ENCODE data around the gene ARHGEF10L. TPM values are rescaled to one million over a fixed set of nuclear protein-coding genes. Genes with fewer than 3 reads are reported as not detected.
A peak's percentile ranks its signal among the peaks of the same experiment; 100 is the strongest.

Gene ARHGEF10L
- total RNA-seq, 1 experiment from 2014 or later: 3.8 TPM

DNA sequence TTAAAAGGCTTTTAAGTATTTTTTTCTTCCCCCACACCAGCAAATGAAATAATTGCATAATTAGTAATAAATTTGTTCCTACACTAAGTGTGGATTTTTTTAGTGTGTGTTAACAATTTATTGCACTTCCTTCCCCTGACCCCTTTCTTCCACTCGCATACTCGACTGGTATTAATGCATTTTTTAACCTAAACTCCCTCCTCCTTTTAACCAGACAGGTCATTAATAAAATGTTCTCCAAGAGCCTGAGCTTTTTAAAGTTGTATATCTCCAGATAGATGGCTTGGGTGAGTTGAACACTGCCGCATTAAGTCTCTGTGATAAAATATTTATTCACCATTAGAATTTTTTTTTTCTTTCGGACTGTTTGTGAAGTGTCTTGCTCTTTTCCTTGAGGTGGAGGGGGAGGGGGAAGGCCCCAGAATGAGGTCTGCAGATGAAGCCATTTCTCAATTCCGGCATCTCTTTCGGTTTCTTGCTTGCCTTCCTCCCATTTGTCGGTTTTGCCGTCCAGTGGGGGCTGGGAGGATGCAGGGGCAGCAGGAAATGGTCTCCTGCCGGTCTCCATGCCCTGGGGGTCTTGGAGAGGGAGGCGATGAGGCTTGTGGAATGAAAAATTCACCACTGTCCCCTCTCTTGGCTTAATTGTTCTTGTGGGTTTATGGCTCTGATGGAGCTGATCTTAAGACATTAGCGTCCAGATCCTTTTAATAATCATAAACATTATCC is 151.6 kb downstream of the ARHGEF10L start:
- DNase-seq (ENCODE audit: extremely low read depth, low read depth): no peak

DNA sequence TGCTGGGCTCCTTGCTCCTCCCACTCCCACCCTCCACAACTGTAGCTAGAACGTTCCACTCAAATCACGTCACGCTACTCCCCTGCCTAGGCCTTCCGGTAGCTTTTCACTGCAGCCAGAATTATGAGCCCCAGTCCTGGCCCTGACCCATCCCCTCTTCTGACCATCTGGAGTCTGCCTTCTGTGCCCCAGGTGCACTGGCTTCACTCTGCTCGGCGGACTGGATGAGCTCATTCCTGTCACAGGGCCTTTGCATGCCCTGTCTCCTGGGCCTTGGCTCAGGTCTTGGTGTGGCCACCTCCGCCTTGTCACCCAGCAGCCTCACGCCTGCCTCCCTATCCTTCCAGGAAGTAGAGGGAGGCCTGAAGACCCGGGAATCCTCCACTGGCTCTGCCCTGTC is 153.1 kb downstream of the ARHGEF10L start:
- DNase-seq (ENCODE audit: extremely low read depth, low read depth): no peak

DNA sequence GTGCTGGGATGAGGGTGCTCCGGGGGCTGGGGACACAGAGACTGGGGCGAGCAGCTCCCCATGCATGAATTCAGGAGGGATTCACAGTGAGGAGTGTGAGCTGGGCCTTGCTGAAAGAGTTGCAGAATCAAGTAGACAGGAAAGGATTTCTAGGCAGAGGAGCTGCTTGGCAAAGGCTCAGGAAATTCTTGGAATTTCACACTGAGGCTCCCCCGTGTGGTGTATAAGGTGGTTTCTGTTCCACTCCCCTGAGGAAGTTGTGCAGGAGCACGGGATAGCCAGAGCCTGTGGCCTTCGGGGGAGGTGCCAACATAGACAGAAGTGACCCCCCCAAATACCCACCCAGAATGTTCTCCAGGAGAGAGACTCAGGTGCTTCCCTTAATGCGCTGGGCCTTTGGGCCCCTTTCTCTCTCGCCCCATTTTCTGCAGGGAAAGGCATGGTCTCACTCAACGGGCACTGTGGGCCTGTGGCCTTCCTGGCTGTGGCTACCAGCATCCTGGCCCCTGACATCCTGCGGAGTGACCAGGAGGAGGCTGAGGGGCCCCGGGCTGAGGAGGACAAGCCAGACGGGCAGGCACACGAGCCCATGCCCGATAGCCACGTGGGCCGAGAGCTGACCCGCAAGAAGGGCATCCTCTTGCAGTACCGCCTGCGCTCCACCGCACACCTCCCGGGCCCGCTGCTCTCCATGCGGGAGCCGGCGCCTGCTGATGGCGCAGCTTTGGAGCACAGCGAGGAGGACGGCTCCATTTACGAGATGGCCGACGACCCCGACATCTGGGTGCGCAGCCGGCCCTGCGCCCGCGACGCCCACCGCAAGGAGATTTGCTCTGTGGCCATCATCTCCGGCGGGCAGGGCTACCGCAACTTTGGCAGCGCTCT is 157.2 kb downstream of the ARHGEF10L start:
- DNase-seq (ENCODE audit: extremely low read depth, low read depth): peak; percentile 30

DNA sequence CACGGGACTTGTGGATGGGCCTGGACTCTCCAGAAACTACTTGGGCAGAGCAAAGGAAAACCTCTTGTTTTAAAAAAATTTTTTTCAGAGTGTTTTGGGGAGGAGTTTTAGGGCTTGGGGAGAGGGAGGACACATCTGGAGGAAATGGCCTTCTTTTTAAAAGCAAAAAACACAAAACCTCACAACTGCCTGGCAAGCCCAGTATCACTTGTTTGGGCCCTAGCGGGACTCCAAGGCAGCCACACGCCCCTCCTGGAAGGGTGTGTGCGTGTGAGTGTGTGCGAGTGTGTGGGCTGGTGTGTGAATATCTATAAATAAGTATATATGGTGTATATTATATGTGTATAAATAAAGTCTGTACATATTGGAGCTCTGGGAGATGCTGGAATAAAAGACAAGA is 158.0 kb downstream of the ARHGEF10L start:
- no peak for DNase-seq (ENCODE audit: extremely low read depth, low read depth)

DNA sequence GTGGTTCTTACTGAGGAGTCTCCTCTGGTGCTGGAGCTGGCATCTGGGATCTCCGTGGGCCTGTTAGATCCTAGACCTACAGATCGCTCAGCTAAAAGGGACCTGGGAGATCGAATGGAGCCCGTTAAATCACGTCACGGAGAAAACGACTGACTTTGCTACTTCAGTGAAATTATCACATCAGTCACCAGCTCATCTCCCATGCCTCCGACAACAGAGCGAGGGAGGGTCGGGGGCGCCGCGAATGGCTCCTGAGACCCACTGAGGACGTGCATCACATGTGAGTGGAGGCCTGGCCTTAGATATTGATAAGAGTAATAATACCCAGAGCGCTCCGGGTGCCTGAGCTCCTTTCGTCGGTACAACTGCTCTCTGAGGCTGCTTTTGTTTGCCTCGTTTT is 160.1 kb downstream of the ARHGEF10L start:
- no peak for DNase-seq (ENCODE audit: extremely low read depth, low read depth)

DNA sequence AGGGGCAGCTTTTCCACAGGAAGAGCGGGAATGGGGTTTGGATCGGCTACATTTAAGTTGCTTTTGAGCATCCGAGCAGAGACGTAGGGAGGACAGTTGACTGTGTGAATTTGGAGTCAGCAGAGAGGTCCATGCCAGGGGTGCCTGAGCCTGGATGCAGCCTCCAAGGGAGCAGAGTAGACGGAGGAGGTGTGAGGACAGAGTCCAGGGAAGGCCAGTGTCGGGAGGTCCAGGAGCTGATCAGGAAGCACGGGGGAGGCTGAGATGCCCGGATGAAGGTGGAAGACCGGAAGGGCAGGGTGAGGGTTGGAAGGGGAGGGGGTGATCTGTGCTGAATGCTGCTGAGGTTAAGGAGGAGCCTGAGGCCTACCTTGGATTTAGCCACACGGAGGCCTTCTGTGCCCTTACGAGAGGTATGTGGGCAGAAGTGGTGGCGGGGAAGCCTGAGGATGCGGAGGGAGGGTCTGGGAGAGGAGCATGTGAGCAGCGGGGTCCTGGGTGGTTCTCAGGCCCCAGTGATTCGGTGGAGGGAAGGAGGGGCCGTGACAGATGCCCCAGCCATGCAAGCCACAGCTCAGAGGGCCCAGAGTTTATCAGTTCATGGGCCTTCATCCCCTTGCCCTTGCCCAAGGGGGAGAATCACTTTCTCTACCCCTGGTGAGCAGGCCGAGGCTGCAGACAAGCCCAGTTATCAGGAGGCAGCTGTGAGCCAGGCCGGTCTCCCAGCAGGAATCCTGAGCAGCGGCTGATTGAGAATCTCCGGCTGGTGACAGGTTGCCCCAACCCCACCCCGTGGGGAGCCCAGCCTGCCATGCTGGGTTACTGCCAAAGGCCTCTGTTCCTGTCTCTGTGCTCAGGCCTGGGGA is 161.7 kb downstream of the ARHGEF10L start:
- no peak for DNase-seq (ENCODE audit: extremely low read depth, low read depth)

DNA sequence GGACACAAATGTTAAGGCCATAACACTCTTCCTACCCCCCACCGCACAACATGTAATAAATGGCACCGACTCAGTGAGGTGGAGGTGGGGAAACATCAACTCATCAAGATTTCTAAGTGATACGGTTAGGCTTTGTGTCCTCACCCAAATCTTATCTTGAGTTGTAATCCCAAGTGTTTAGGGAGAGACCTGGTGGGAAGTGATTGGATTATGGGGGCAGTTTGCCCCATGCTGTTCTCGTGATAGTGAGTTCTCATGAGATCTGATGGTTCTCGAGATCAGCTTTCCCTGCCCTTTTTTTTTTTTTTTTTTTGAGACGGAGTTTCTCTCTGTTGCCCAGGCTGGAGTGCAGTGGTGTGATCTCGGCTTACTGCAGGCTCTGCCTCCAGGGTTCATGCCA is 164.7 kb downstream of the ARHGEF10L start:
- no peak for DNase-seq (ENCODE audit: extremely low read depth, low read depth)

DNA sequence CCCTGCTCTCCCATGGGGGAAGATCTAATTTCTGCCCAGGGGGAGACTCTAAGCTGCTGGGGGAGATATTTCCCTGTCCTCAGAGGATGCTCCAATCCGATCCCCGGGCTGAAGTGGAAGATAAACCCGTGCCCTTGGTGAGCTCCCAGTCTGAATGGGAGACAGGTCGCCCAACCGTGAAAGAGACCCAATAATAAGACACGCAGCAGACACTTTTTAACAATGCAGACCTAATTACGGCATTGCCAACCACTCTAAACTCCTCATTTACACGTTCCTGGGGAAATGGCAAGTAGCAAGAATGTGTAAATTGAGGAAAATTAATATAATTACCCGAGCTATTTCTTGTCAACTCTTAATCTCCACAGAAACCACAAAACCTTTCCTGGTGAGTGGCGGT is 166.9 kb downstream of the ARHGEF10L start:
- DNase-seq (ENCODE audit: extremely low read depth, low read depth): no peak

DNA sequence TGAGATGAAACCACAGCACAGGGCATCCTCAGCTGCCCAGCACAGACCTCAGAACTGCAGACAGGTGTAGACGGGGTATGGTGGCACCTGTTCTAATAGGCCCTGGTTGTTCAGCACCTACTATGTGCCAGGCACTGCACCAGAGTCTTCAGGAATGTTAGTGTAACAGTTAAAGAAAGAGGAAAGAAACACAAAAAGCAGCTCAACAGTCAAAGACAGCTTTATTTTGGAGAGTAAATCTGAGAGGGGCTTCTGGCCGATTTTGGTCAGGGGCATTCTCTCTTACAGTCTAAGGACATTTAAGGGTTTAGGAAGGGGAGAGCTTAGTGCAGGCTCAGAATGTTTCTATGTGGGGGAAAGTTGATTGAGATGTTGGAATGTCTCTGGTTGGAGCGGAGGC is 170.5 kb downstream of the ARHGEF10L start:
- no peak for DNase-seq (ENCODE audit: extremely low read depth, low read depth)

DNA sequence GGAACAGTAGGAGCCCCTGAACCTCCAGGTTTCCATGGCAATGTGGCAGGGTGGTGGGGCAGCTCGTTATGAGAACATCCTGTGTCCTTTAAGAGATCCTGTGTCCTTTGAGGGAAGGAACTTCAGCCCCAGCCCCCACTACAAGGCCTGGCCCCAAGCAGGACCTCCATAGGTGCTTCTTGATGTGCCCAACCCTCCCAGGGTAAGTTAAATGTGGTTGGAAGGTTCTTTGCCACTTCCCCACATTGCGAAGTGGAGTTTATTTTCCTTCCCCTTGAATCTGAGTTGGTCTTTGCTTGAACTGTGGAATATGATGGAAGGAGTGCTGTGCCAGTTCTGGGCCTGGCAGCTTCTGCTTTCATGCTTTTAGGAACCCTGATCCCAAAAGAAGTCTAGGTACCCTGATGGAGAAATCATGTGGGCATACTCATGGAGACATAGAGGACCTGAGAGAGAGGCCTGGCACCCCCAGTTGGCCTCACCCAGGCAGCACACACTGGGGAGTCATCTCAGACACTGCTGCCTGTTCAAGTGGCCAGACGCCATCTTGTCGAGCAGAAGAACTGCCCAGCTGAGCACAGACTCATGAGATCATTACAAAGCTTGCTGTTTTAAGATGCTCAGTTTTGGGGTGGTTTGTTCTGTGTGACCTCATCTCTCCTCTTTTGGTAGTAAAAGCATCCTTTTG is 171.5 kb downstream of the ARHGEF10L start:
- DNase-seq (ENCODE audit: extremely low read depth, low read depth): no peak

DNA sequence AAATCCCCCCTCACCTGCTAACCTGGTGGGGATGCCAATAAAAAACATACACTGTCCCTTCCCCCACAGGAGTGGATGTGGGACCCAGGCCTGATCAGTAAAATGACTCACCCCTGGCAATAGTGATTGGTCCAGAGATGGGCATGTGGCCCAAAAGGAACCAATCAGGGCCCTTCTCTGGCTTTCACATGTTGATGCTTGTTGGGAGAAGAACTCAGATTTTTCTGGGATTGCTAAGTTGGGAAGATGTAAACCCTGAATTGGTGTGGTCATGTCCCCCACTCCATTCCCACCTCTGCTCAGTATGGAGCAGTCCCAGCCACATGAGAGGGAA is 172.0 kb downstream of the ARHGEF10L start:
- no peak for DNase-seq (ENCODE audit: extremely low read depth, low read depth)

DNA sequence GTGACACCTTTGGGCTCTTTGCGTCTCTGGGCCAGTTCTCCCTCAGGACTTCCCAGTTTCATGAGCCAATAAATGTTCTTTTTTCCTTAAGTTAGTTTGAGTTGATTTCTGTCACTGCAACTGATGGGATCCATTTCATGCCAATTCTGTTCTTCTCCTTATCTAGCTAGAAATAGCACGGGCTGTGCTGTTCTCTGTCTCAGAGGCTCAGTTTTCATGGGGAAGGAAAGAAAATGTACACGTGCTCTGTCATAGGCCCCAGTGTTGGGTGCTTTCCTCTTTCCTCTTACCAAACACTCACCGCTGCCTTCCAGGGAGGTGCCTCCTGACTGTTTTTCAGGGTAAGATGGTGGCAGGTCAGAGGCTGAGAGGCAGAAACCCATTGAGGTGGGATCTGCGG is 172.4 kb downstream of the ARHGEF10L start:
- no peak for DNase-seq (ENCODE audit: extremely low read depth, low read depth)

DNA sequence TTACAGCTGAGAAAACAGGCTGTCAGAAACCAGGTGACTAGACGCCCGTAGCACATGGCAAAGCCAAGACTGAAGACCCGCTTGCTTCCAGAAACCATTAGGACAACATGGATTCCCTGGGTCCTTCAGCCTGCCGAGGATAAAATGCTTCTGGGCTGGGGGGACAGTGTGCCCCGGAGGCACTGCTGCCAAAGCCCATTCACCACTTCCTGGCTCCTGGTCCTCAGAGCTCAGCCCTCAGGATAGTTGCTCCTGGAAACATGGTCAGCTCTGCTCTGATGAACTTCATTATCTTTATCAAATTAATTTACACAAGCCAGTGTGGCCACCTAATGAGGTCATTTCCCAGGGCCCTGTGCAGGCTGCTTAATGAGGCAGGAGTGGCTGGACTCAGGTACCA is 174.5 kb downstream of the ARHGEF10L start:
- DNase-seq (ENCODE audit: extremely low read depth, low read depth): no peak

DNA sequence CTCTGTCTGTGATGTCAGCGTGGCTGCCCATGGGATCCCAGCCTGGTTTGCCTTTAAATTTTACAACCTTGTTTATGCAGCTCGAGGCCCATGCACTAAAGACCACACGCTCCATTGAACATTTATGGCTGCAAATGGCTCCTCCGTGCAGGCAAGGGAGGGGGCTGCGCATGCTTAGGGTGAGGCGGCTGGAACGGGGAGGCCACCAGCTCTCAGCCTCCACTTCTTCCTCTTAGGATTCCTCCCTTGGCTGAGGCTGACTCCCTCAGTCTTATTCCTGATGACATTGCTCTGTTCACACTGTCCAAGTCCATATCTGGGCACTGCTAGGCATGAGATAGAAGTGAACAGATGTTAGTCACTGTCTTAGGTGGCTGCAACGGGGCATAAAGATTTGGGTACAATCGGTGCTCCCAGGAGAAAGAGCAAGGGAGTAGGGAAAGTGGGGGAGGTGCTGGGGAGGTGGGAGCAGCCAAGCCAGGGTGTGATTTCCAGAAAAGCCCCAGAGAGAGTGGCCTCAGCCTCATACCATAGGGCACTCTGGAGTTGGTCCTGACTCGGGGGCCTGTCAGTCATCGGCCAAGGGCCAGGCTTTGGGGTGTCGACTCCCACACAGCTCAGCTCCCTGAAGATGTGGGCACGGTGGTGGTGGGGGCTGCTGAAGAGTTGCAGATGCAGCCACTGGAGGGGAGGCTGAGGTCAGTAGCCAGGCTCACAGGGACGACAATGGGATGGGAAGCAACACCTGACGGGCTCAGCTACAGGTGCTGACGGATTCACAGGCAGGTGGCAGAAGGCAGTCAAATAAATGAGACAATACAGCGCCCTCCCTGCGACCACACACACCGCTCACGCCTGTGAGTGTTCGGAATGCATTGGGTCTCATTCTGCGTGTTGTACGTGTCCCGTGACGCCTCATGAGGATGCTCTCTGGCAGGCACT is 178.4 kb downstream of the ARHGEF10L start:
- no peak for DNase-seq (ENCODE audit: extremely low read depth, low read depth)

DNA sequence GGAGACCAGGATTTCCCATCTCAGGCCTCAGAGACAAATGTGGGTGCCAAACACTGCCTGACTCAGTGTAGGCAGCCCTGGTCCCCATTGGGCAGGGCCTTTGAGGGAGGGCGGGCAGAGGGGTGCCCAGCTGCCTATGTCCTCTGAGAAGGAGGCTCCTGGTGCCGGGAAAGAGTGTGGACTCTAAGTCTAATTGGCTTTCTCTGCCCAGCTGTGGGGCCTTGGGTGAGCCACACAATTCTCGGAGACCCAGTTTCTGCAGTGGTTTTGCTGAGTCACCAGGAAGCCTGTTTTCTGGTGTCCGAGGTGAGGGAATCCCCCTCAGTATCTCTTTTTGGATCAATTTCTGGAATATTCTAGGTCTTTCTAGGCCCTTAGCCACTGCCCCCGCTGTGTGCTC is 180.4 kb downstream of the ARHGEF10L start:
- DNase-seq (ENCODE audit: extremely low read depth, low read depth): no peak

DNA sequence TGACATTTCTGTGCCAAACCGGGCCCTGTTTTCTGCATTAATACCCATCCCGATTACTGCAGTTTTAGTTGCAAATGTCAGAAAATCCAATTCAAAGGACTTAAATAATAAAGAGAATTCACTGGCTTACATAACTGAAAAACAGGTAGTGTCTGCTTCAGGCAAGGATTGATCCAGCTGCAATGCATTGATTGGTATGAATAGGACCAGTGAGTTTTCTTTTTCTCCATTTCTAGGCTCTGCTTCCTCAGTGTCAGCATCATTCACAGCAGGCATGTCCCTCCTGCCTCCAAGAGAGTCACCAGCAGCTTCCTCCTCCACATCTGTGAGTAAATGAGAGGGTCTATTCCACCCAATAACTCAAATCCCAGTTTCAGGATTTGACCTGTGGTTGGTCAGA is 181.9 kb downstream of the ARHGEF10L start:
- no peak for DNase-seq (ENCODE audit: extremely low read depth, low read depth)

DNA sequence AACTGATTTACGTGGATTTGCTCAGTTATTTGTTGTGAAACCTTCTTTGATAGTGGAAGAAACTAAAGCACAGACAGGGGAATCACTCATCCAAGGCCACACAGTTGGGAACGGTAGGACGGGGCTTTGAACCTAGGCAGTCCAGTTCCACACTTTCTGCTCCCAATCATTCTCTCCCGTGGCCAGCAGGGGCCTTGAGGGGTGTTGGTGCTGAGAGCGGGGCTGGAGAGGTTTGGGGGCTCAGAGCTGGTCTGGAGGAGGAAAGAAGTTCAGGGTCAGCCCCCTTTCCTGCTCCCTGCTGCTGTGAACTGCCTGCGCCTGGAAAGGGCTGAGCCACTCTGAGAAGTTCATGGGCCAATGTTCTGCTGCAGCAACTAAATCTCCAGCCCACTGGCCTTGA is 184.2 kb downstream of the ARHGEF10L start:
- DNase-seq (ENCODE audit: extremely low read depth, low read depth): no peak

DNA sequence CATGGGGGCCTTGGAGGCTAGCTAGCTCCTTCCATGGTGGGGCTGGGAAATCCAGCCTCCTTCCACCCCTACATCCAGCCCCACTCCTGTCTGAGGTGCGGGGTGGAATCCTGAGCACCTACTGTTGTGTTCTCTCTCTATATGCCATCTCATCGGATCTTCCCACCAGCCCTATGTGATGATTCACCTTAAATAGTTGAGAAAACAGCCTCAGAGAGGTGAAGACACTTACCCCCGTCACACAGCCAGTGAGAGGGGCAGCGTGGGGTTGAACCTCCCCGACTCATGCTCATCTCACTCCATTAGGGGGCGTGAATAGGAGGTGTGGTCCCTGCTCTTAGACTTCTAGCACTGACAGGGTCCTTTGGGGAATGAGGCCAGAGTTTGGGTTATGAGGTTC is 184.7 kb downstream of the ARHGEF10L start:
- no peak for DNase-seq (ENCODE audit: extremely low read depth, low read depth)

DNA sequence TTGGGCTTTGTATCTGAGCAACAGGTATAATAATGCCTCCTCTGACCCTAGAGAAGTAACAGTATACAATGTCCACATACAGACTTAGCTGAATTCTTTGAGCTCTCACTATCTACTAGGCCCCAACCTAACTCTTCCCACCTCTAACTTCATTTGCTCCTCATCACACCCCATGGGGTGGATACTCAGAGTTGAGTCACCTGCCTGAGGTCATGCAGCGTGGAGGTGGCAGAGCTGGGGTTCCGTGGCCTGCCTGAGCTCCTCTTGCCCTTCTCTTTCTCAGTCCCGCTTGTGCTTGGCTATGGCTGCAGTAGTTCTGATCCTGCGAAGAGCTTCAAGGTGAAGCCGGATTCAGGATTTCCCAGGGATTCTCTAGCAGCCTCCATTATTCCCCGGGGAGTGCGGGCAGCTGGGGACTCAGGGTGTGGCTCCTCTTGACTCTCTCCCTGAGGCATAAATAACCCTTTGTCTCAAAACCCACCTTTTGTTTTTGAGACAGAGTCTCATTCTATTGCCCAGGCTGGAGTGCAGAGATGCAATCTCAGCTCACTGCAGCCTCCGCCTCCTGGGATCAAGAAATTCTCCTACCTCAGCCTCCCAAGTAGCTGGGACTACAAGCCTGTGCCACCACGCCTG is 185.7 kb downstream of the ARHGEF10L start:
- DNase-seq (ENCODE audit: extremely low read depth, low read depth): no peak

Data from NCI-H460 (cell line).